MV-4-11 (cell line): ENCODE results near the gene COL19A1.
"Not testable (repeated sequence)": the region's sequence is repeated elsewhere in the genome, so short reads cannot be mapped to it uniquely, and the experiment has no call there.

Source experiments
- DNase-seq: peaks from one replicate; lab custom pipeline; 2025; lab: John Stamatoyannopoulos, UW

Gene COL19A1

DNA sequence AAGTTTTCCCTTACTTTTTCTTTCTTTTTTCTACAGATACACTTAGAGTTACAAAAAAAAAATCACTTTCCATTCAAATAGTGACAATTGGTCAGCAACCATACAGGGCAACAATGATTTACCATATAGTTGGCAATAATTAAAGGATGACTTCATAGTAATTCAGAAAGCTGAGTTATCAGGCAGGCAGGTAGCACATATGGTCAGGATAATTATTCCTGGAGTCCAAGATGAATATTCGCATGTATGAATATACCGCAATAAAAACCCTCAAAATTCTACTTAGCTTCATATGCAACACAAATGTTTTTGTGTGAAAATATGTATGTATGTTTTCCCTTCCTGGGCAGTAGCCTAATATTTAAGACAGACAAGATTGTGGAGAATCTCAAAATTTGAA is 34.5 kb downstream of the COL19A1 start:
- no peak for DNase-seq

- no peak for DNase-seq
Observed at GRCh38 chr6:69901361-69901760, 35.0 kb downstream of the COL19A1 start.

GRCh38 chr6:69907981-69908498 is 41.7 kb downstream of the COL19A1 start:
- no peak for DNase-seq

DNA sequence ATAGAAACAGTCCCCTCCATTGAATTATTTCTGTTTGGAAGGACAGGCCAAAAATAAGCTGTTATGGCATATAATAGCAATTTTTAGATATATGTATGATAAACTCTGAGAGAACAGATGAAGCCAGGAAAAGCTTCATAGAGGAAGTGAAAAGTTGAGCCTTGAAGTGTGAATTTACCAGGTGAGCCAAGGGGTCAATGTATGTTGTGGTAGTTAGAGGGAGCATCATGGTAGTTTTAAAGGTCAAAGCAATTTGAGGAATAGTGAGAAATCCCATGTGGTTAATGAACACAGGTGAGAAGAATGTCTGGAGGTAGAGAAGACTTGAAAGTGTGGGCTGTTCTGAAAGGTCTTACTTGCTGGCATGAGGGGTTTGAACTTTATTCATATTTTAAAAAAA is 47.0 kb downstream of the COL19A1 start:
- DNase-seq = no peak

DNA sequence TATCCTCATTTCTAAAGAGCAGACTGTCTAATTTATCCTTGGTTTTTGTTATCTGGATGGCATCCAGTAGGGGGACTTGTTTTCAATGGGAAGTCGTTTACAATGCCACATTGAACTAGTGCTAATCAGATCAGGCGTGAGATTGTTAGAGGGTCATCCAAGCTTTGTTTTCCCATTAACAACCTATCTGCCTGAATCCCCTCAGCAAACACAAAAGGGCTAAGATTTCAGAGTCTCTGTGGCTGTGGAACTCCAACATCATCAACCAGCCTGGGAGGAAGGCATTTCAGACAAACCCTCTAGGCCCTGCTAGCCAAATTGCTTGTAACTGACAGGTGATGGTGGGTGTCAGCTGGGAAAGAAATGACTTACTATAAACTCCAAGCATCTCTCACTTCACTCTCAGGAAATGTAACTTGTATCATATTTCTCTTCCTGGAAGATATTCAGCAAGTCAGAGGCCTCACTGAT is 47.7 kb downstream of the COL19A1 start:
- no peak for DNase-seq

DNA sequence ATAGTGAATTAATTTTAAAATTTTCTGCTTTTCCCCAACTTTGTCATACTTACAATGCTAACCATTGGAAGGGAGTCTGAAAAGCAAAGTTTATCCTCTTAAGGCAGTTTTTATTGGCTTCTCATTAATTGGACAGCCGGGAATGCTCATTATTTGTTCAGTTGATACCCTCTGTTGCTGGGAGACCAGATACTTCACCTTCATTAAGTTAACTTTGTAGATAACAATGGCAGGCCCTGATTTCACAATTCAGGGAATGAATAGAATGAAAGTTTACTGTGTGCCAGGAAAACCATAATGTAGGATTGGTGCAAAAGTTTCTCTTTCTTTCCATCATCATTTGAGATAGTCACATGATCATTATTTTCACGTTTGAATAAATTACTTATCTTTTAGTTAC is 49.0 kb downstream of the COL19A1 start:
- DNase-seq = no peak

DNA sequence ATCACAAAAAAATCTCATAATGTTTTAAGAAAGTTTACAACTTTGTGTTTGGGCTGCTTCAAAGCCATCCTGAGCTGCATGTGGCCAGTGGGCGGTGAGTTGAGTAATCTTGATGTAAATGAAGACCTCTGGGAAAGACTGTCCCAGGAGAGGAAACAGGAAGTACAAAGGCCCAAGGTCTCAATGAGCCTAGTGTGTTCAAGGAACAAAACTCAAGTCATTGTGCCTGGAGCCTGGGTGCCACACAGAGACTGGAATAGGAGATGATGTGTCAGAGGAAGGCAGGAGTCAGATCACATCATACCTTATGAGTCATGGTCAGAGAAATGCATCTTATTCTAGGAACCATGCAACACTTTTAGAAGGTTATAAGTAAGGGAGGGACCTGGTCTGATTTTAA is 51.5 kb downstream of the COL19A1 start:
- peak; percentile 73 for DNase-seq

DNA sequence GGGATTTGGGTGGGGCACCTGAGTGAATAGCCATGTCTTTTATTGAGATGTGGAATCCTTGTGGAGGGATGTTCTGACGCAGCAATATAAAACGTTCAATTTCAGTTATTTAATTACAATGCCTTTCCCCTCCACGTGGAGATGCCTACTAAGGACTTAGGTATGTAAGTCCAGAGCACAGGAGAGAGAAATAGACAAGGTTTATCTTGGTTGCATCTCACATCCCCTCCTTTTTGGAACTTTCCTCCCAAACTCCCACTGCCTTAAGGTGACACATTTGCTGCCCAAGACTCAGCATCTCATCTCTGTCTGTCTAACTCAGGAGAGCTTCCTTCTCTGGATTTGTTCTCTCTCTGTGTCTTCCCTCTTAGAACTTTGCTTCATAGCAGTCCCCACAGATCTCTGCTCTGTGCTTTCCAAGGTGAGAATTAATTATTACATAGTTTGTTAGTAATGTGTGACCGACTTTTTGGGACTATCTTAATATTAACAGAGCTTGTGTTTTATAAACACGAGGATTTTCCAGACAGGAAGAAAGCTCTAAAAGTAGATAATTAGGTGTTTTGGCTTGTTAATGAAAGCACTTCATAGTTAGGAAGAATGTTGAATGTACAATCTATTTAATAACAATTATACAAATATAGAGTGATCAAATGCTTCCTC is 52.6 kb downstream of the COL19A1 start:
- DNase-seq = no peak

- DNase-seq = not testable (repeated sequence)
Observed at GRCh38 chr6:69921066-69921465, 54.7 kb downstream of the COL19A1 start.

DNA sequence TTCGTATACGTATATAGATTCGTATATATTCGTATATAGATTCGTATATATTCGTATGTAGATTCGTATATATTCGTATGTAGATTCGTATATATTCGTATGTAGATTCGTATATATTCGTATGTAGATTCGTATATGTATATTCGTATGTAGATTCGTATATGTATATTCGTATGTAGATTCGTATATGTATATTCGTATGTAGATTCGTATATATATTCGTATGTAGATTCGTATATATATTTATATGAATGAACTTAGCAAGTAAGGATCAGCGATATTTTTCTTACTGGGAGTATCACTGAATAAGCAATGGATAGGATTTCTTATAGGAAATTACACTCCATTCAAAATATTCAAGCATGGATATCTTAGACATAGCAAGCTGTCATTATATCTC is 55.3 kb downstream of the COL19A1 start:
- DNase-seq = not testable (repeated sequence)

- DNase-seq = peak; percentile 77
Observed at GRCh38 chr6:69926745-69927144, 60.4 kb downstream of the COL19A1 start.

- no peak for DNase-seq
Observed at GRCh38 chr6:69933239-69933638, 66.9 kb downstream of the COL19A1 start.

DNA sequence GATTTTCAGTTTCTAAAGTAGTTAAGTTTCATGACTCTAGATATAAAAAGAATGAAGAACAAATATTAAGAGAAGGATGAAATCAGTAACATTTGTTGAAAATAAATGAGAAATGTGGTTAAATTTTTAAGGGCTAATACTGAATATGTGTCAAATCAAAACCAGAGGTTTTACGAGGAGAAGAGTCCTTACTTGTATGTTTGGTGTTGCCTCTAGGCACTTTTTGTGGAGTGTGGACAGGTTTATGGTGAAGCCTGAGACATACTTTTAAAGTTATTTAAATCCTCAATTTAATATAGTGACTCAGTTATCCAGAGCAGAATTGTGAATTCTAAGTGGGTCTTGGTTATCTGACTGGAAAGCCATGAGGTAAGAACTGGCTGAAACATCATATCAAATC is 68.7 kb downstream of the COL19A1 start:
- DNase-seq = no peak

DNA sequence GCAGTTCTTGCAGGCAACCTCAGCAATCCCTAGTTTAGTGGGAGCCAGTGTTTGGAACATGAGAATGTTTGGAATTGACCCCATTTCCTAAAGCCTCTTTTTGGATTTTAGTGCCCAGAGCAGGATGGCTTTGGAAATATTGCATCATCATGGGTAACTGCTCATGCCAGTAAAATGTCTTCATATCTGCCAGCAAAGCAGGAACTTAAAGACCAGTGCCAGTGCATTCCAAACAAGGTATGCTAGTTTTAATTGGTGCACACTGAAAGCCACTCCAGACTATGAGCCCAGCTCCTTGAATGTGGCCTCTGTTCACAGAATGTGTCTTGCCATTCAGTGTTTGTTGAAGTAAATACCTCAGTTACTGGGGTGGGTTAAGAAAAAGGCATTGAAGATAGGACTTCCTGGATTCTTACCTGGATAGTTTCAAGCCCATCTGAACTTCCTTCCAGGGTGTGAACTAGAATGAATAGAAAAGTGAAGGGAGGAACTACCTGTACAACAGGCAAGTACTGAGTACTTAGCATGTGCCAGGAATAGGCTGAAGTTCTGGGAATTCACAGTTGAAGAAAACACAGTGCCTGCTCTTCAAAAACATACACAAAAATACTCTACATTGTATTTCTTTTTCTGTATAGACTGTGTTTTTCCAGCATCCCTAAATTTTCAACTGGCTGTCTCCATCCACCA is 70.5 kb downstream of the COL19A1 start:
- DNase-seq = no peak

GRCh38 chr6:69937402-69938136 is 71.2 kb downstream of the COL19A1 start:
- DNase-seq = no peak

DNA sequence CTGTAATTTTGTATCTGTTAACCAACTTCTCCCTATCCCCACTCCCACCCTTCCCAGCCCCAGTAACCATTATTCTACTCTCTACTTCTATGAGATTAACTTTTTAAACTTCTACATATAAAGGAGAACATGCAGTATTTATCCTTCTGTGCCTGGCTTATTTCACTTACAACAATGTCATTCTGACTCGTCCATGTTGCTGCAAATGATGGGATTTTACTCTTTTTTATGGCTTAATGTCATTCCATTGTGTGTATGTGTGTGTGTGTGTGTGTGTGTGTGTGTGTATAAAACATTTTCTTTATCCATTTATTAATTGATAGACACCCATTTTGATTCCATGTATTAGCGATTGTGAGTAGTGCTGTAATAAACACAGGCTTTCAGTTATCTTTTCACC is 76.1 kb downstream of the COL19A1 start:
- DNase-seq = no peak

GRCh38 chr6:69945192-69945591 is 78.8 kb downstream of the COL19A1 start:
- DNase-seq = no peak

- DNase-seq = no peak
Observed at GRCh38 chr6:69948479-69949114, 82.2 kb downstream of the COL19A1 start.

DNA sequence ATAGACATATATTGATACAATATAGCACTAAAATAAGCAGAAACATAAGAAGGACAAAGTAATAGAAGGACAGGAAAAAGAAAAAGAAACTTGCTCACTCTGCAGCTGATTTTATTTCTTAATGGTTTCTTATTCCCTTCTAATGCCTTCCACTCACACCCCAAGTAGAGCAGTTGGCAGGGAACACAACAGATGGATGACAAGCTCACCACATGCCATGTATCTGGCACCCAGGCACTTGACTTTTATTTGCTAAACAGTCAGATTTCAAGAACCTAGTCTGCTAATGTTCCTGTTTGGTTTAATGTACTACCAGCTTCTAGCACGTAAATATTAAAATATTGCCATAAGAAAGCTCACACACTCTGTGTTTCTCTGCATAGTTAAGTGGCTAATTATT is 87.1 kb downstream of the COL19A1 start:
- DNase-seq = no peak

- no peak for DNase-seq
Observed at GRCh38 chr6:69954733-69955132, 88.4 kb downstream of the COL19A1 start.

DNA sequence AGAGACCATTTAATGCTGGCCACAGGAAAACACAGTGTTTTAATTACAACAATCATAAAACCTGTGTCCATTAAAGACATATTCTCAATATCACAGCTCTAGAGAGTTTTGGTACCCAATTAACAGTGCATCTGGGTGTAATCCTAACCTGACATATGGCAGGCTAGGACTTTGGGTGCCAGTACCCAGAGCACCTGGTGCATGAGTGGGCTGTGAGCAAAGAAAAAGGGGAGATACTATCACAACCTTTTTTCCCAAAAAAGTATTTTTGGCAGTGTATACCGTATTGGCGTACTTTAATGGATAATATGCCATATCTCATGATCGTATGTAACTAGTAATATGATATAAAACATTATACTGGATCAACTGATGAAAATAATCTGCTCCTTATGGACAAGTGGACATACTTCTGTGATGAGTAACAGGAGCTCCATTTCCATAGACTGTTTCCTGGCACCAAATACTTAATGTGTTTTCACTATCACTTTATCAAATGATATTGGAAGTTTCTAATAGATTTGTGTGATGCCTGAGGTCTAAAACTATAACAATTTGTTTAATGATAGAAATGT is 91.7 kb downstream of the COL19A1 start:
- DNase-seq = no peak

- DNase-seq = no peak
Observed at GRCh38 chr6:69958978-69959377, 92.6 kb downstream of the COL19A1 start.
